GM12878 (cell line): ENCODE measurements around the gene TTC23. TPM values are rescaled to one million over a fixed set of nuclear protein-coding genes. Genes with fewer than 3 reads are reported as not detected.

Source experiments
- ATAC-seq: fragments of 200-7000 bp; cut with Tn5 transposase; 3 replicates; pipeline ENCODE4 v1.9.1; 2020; ENCODE audit warnings: mild to moderate bottlenecking, moderate library complexity
- BruUV-seq: library from RNA; stranded (reverse); fragments of 400-500 nt; replicated peaks from 2 replicates; lab custom pipeline; 2021; lab: Mats Ljungman, UMichigan
- CTCF ChIA-PET: fragments of 300-600 bp; sonication (Branson Sonifier 250); formaldehyde crosslinking; extraction: SDS; loops from one replicate; lab custom pipeline; 2021; ENCODE audit warnings: inconsistent platforms; lab: Yijun Ruan, JAX
- POLR2A ChIA-PET: fragments of 350-600 bp; formaldehyde crosslinking; extraction: SDS; loops from one replicate; lab custom pipeline; 2021; ENCODE audit warnings: inconsistent platforms; lab: Charles Lee
- RAD21 ChIA-PET: fragments of 300-600 bp; sonication (Branson Sonifier 250); formaldehyde crosslinking; loops from one replicate; lab custom pipeline; 2023; ENCODE audit warnings: antibody characterized with exemption; ENCODE audit not compliant: unreplicated experiment; lab: Charles Lee
- SMC1A ChIA-PET: fragments of 300-600 bp; sonication (Branson Sonifier 250); formaldehyde crosslinking; loops from one replicate; lab custom pipeline; 2023; ENCODE audit not compliant: unreplicated experiment, uncharacterized antibody; lab: Charles Lee
- DNase-seq: peaks from one replicate; pipeline ENCODE4 v3.0.0-alpha.2; 2011; ENCODE audit warnings: low read depth, low spot score
- FAIRE-seq: peaks from 3 replicates; lab custom pipeline; 2011; peaks lifted over from hg19 to GRCh38; lab: Jason Lieb, UNC
- H2AFZ ChIP-seq: 2 replicates; pipeline ENCODE4 v1.6.0; 2011; ENCODE audit warnings: low read depth, low read length, control low read depth; ENCODE audit not compliant: control insufficient read depth
- H3K27ac ChIP-seq: 2 replicates; pipeline ENCODE4 v1.5.1; 2011; ENCODE audit warnings: control low read depth; ENCODE audit not compliant: control insufficient read depth, insufficient read depth
- H3K27me3 ChIP-seq, 2 experiments: replicated peaks in 1 of 2; 2 replicates each; pipeline versions ENCODE4 v1.6.0 to v1.6.1; 2011; ENCODE audit warnings: low read length in 1 of 2; ENCODE audit not compliant: control insufficient read depth in 2 of 2, insufficient read depth in 2 of 2
- H3K36me3 ChIP-seq, 2 experiments: 2 replicates each; pipeline ENCODE4 v1.5.1; 2011; ENCODE audit warnings: low read length in 1 of 2; ENCODE audit not compliant: control insufficient read depth in 2 of 2, insufficient read depth in 2 of 2
- H3K4me1 ChIP-seq: 2 replicates; pipeline ENCODE4 v1.6.1; 2011; ENCODE audit warnings: mild to moderate bottlenecking, low read length, moderate library complexity, mixed read lengths; ENCODE audit not compliant: control insufficient read depth, insufficient read depth
- H3K4me2 ChIP-seq: 2 replicates; pipeline ENCODE4 v1.6.0; 2011; ENCODE audit warnings: control low read depth; ENCODE audit not compliant: control insufficient read depth, insufficient read depth
- H3K4me3 ChIP-seq: fragments of 200-600 bp; sonication (generic); 2 replicates; pipeline ENCODE4 v1.5.1; 2016
- H3K79me2 ChIP-seq: 2 replicates; pipeline ENCODE4 v1.6.0; 2011; ENCODE audit warnings: low read length; ENCODE audit not compliant: control insufficient read depth, insufficient read depth
- H3K9ac ChIP-seq: 2 replicates; pipeline ENCODE4 v1.8.0; 2011; ENCODE audit warnings: low read length, control low read depth, mixed read lengths; ENCODE audit not compliant: control insufficient read depth, insufficient read depth
- H3K9me3 ChIP-seq: replicated peaks from 3 replicates; pipeline ENCODE4 v1.5.1; 2011; ENCODE audit warnings: mild to moderate bottlenecking, low read length; ENCODE audit not compliant: control insufficient read depth, insufficient read depth
- H4K20me1 ChIP-seq: 2 replicates; pipeline ENCODE4 v1.6.0; 2011; ENCODE audit not compliant: control insufficient read depth, insufficient read depth
- BCL3 ChIP-seq: IDR thresholded peaks from 2 replicates; pipeline ENCODE4 v1.6.1; 2011; ENCODE audit warnings: borderline replicate concordance, low read depth, mild to moderate bottlenecking, moderate library complexity, low read length; ENCODE audit not compliant: insufficient read depth, poor library complexity, severe bottlenecking
- BMI1 ChIP-seq: fragments of 450-650 bp; IDR thresholded peaks from 2 replicates; pipeline ENCODE4 v1.6.1; 2016; ENCODE audit warnings: mild to moderate bottlenecking, moderate library complexity, borderline replicate concordance
- DPF2 ChIP-seq: fragments of 450-650 bp; IDR thresholded peaks from 2 replicates; pipeline ENCODE4 v1.6.1; 2017; ENCODE audit warnings: mild to moderate bottlenecking
- EZH2 ChIP-seq: IDR thresholded peaks from 2 replicates; pipeline ENCODE4 v1.6.1; 2012; ENCODE audit warnings: low read depth, mild to moderate bottlenecking, control low read depth, inconsistent platforms, low read length, borderline replicate concordance; ENCODE audit not compliant: control insufficient read depth
- IKZF2 ChIP-seq, 2 experiments: fragments of 450-650 bp; IDR thresholded peaks; 2 replicates each; pipeline ENCODE4 v1.6.1; 2017; ENCODE audit warnings: mild to moderate bottlenecking in 2 of 2, moderate library complexity in 2 of 2
- IRF5 ChIP-seq: fragments of 450-650 bp; IDR thresholded peaks from 2 replicates; pipeline ENCODE4 v1.6.1; 2017; ENCODE audit warnings: borderline replicate concordance
- MYC ChIP-seq: IDR thresholded peaks from 2 replicates; pipeline ENCODE4 v1.6.1; 2011; ENCODE audit warnings: mild to moderate bottlenecking, low read length, moderate library complexity, inconsistent platforms; ENCODE audit not compliant: insufficient read depth, insufficient replicate concordance, insufficient read length, severe bottlenecking
- NBN ChIP-seq: fragments of 450-650 bp; IDR thresholded peaks from 2 replicates; pipeline ENCODE4 v1.6.1; 2016
- NFYB ChIP-seq: IDR thresholded peaks from 2 replicates; pipeline ENCODE4 v1.6.1; 2011; ENCODE audit warnings: low read depth, mild to moderate bottlenecking, low read length, improper control_type of control experiment, moderate library complexity; ENCODE audit not compliant: insufficient read depth
- NRF1 ChIP-seq: conservative IDR thresholded peaks from 2 replicates; pipeline ENCODE4 v1.6.1; 2011; ENCODE audit warnings: mild to moderate bottlenecking, low read depth, low read length, improper control_type of control experiment
- SMC3 ChIP-seq: IDR thresholded peaks from 2 replicates; pipeline ENCODE4 v1.6.1; 2011; ENCODE audit warnings: low read length, improper control_type of control experiment, borderline replicate concordance
- SP1 ChIP-seq: IDR thresholded peaks from one replicate; pipeline ENCODE4 v1.6.1; 2011; ENCODE audit warnings: low read depth, low read length
- ZNF622 ChIP-seq: fragments of 450-650 bp; IDR thresholded peaks from 2 replicates; pipeline ENCODE4 v1.6.1; 2017; ENCODE audit warnings: mild to moderate bottlenecking, inconsistent platforms
- WGBS: methylation state at CpG from one replicate; pipeline ENCODE4 v1.1.6; 2016; ENCODE audit warnings: low lambda C conversion rate; ENCODE audit not compliant: insufficient replicate concordance, insufficient coverage; ENCODE audit errors: missing lambda C conversion rate; 5-methylcytosine and 5-hydroxymethylcytosine counted together
- in situ Hi-C: fragments of 300-500 bp; cut with MboI; formaldehyde crosslinking; loops from 9 replicates; pipeline ENCODE4 v1.14.3; 2018; ENCODE audit warnings: mixed read lengths
- intact Hi-C: fragments of 100-400 bp; cut with micrococcal nuclease; formaldehyde crosslinking; loops from one replicate; pipeline ENCODE4 v1.14.2; 2022; ENCODE audit not compliant: unreplicated experiment
- polyA plus RNA-seq, 11 experiments: library from polyadenylated mRNA; depleted of rRNA in 4 of 11; unstranded in 6 of 11; stranded (reverse) in 5 of 11; fragments of >200 nt; fragmentation: Nextera tagmentation in 4 of 11; fragmentation: Illumina TruSeq in 1 of 11; extraction: Ambion mirVana in 4 of 11; extraction: Trizol in 1 of 11; gene quantifications; 1 replicate in 1 of 11; 2 replicates in 10 of 11; pipeline versions ENCODE4 v1.2.1 to v1.2.3, GENCODE V29; 2011 to 2016; ENCODE audit warnings: inconsistent platforms in 2 of 11, missing spikeins in 2 of 11, low read depth in 1 of 11
- total RNA-seq, 4 experiments: library from RNA; depleted of rRNA in 3 of 4; stranded (reverse); fragments of >200 nt in 3 of 4; fragmentation: Illumina TruSeq in 1 of 4; extraction: Trizol in 1 of 4; gene quantifications; 2 replicates each; pipeline versions ENCODE4 v1.2.1 to v1.2.3, GENCODE V29; 2013 to 2021

TTC23 gene
- total and polyA plus RNA-seq, 10 of the 15 experiments (the other 5 are each of a cell fraction or from before 2014, with no cell fraction given) = 1.2 to 9.0 (median 6.5) TPM

- WGBS = 70% methylated on average over 2 of the region's 2 CpGs
- no TSS peak for BruUV-seq
- H3K9me3 ChIP-seq = no peaks in the 10 kb centered on the region
- intact Hi-C loops (no loop called here), in situ Hi-C loops (no loop called here)
- H3K79me2 ChIP-seq = no peaks in the 10 kb centered on the region
- no peaks in the 10 kb centered on the region for H3K4me1 ChIP-seq
- H4K20me1 ChIP-seq = no peaks in the 10 kb centered on the region
- ATAC-seq (no peak), FAIRE-seq (no peak), DNase-seq (no peak)
- ChIA-PET SMC1A (no interaction called here), CTCF (no interaction called here), RAD21 (no interaction called here), POLR2A (no interaction called here)
- no peak for TF ChIP-seq NFYB
- TF ChIP-seq NRF1 = no peak
- no peak for TF ChIP-seq BCL3
- TF ChIP-seq BMI1 = no peak
- TF ChIP-seq SP1 = no peak
- no peak for TF ChIP-seq EZH2
- TF ChIP-seq MYC = no peak
- no peak for TF ChIP-seq DPF2
- TF ChIP-seq IKZF2 (IDR thresholded peaks at IDR 0.05) = no peak
- TF ChIP-seq SMC3 = no peak
- TF ChIP-seq NBN = no peak
- TF ChIP-seq ZNF622 = no peak
- TF ChIP-seq IRF5 = no peak
- H3K4me3 ChIP-seq = no peak overlapping the region
- no peak overlapping the region for H2AFZ ChIP-seq
- H3K27ac ChIP-seq = no peak overlapping the region
- H3K4me2 ChIP-seq = no peak overlapping the region
- H3K27me3 ChIP-seq = no peaks in the 10 kb centered on the region
- H3K9ac ChIP-seq = no peak overlapping the region
- H3K36me3 ChIP-seq = peaks cover 0 to under 1% of the 10 kb centered on the region in 2 experiments; a peak in 1 of 4 replicates
Measured at GRCh38 chr15:99232740-99233139, 16.6 kb downstream of the TTC23 start.
